H9 (cell line): Measurements from ENCODE around the gene DGCR8. TPM values are rescaled to one million over a fixed set of nuclear protein-coding genes. Genes with fewer than 3 reads are reported as not detected.
A peak's percentile ranks its signal among the peaks of the same experiment; 100 is the strongest.

Source experiments
- DNase-seq: peaks from one replicate; pipeline ENCODE4 v3.0.0-alpha.2; 2017
- H2AFZ ChIP-seq: one replicate; pipeline ENCODE4 v1.6.1; 2013; ENCODE audit warnings: mild to moderate bottlenecking, low read length, control low read depth, moderate library complexity
- H2AK5ac ChIP-seq: 2 replicates; pipeline ENCODE4 v1.6.1; 2013; ENCODE audit warnings: low read length, control low read depth, mixed read lengths; ENCODE audit not compliant: insufficient read length
- H2BK120ac ChIP-seq: one replicate; pipeline ENCODE4 v1.6.1; 2013; ENCODE audit warnings: low read depth, mild to moderate bottlenecking, low read length, control low read depth, inconsistent platforms; ENCODE audit not compliant: poor library complexity, severe bottlenecking
- H2BK12ac ChIP-seq: 2 replicates; pipeline ENCODE4 v1.6.1; 2013; ENCODE audit warnings: low read length, control low read depth, mixed read lengths, low read depth; ENCODE audit not compliant: insufficient read length
- H2BK15ac ChIP-seq: 2 replicates; pipeline ENCODE4 v1.6.1; 2013; ENCODE audit warnings: low read depth, low read length, control low read depth
- H2BK20ac ChIP-seq: one replicate; pipeline ENCODE4 v1.6.1; 2013; ENCODE audit warnings: low read depth, mild to moderate bottlenecking, low read length, control low read depth, inconsistent platforms; ENCODE audit not compliant: poor library complexity, severe bottlenecking
- H2BK5ac ChIP-seq: 2 replicates; pipeline ENCODE4 v1.6.1; 2013; ENCODE audit warnings: low read length, control low read depth, mixed read lengths; ENCODE audit not compliant: insufficient read length
- H3K14ac ChIP-seq: 2 replicates; pipeline ENCODE4 v1.6.1; 2013; ENCODE audit warnings: low read length, control low read depth; ENCODE audit not compliant: insufficient read depth
- H3K18ac ChIP-seq: 2 replicates; pipeline ENCODE4 v1.6.1; 2013; ENCODE audit warnings: low read depth, mild to moderate bottlenecking, mixed read lengths, low read length, control low read depth; ENCODE audit not compliant: insufficient read length
- H3K23ac ChIP-seq: 2 replicates; pipeline ENCODE4 v1.6.1; 2013; ENCODE audit warnings: low read length, control low read depth, mixed read lengths, low read depth; ENCODE audit not compliant: insufficient read length
- H3K23me2 ChIP-seq: 2 replicates; pipeline ENCODE4 v1.6.1; 2013; ENCODE audit warnings: low read depth, mild to moderate bottlenecking, mixed read lengths, low read length, control low read depth; ENCODE audit not compliant: insufficient read length, poor library complexity, severe bottlenecking
- H3K27ac ChIP-seq: 2 replicates; pipeline ENCODE4 v1.5.1; 2013; ENCODE audit warnings: low read length, control low read depth, mixed read lengths, low read depth; ENCODE audit not compliant: insufficient read length
- H3K27me3 ChIP-seq: 2 replicates; pipeline ENCODE4 v1.6.1; 2013; ENCODE audit warnings: low read length, control low read depth, inconsistent platforms; ENCODE audit not compliant: insufficient read depth
- H3K4ac ChIP-seq: 2 replicates; pipeline ENCODE4 v1.6.1; 2013; ENCODE audit warnings: low read depth, mild to moderate bottlenecking, control low read depth, inconsistent platforms, low read length, moderate library complexity
- H3K4me1 ChIP-seq: 2 replicates; pipeline ENCODE4 v1.6.1; 2013; ENCODE audit warnings: low read length, control low read depth, inconsistent platforms; ENCODE audit not compliant: insufficient read depth
- H3K4me2 ChIP-seq: 2 replicates; pipeline ENCODE4 v1.6.1; 2013; ENCODE audit warnings: low read length, control low read depth, mixed read lengths; ENCODE audit not compliant: insufficient read length, insufficient read depth
- H3K56ac ChIP-seq: 2 replicates; pipeline ENCODE4 v1.6.1; 2013; ENCODE audit warnings: low read depth, mild to moderate bottlenecking, mixed read lengths, low read length, control low read depth; ENCODE audit not compliant: insufficient read length
- H3K79me1 ChIP-seq: 2 replicates; pipeline ENCODE4 v1.6.1; 2013; ENCODE audit warnings: low read depth, mild to moderate bottlenecking, moderate library complexity, low read length, control low read depth, inconsistent platforms; ENCODE audit not compliant: insufficient read depth, poor library complexity, severe bottlenecking
- H3K79me2 ChIP-seq: 2 replicates; pipeline ENCODE4 v1.6.1; 2013; ENCODE audit warnings: low read length, control low read depth, inconsistent platforms; ENCODE audit not compliant: insufficient read depth
- H3K9ac ChIP-seq: 2 replicates; pipeline ENCODE4 v1.6.1; 2013; ENCODE audit warnings: low read length, control low read depth, mixed read lengths; ENCODE audit not compliant: insufficient read length; ENCODE audit errors: extremely low read depth
- H3K9me3 ChIP-seq: one replicate; pipeline ENCODE4 v1.6.1; 2013; ENCODE audit warnings: low read depth, low read length, inconsistent platforms; ENCODE audit not compliant: control insufficient read depth
- H3T11ph ChIP-seq: one replicate; pipeline ENCODE4 v1.6.1; 2013; ENCODE audit warnings: mild to moderate bottlenecking, low read length, control low read depth, inconsistent platforms
- H4K20me1 ChIP-seq: one replicate; pipeline ENCODE4 v1.6.1; 2013; ENCODE audit not compliant: control insufficient read depth, insufficient read length, insufficient read depth
- H4K5ac ChIP-seq: 2 replicates; pipeline ENCODE4 v1.6.1; 2013; ENCODE audit warnings: low read depth, mild to moderate bottlenecking, mixed read lengths, low read length, control low read depth; ENCODE audit not compliant: insufficient read length
- H4K8ac ChIP-seq: replicated peaks from 2 replicates; pipeline ENCODE4 v1.6.1; 2013; ENCODE audit warnings: low read length, control low read depth, mixed read lengths, low read depth; ENCODE audit not compliant: insufficient read length
- H4K91ac ChIP-seq: 2 replicates; pipeline ENCODE4 v1.6.1; 2013; ENCODE audit warnings: low read depth, mild to moderate bottlenecking, moderate library complexity, mixed read lengths, low read length, control low read depth; ENCODE audit not compliant: insufficient read length
- H3K27ac Mint-ChIP-seq, 3 experiments: 2 replicates in 2 of 3; 3 replicates in 1 of 3; pipeline ENCODE4 v1.8.0; 2020 to 2021; ENCODE audit warnings: mixed read lengths in 3 of 3, mild to moderate bottlenecking in 1 of 3, moderate library complexity in 1 of 3
- H3K27me3 Mint-ChIP-seq: 2 replicates; pipeline ENCODE4 v1.8.0; 2021; ENCODE audit warnings: low read depth, mild to moderate bottlenecking, moderate library complexity, mixed read lengths
- H3K36me3 Mint-ChIP-seq, 3 experiments: 2 replicates in 2 of 3; 3 replicates in 1 of 3; pipeline ENCODE4 v1.8.0; 2020 to 2021; ENCODE audit warnings: low read depth in 3 of 3, mixed read lengths in 3 of 3; ENCODE audit not compliant: insufficient read depth in 1 of 3
- H3K4me1 Mint-ChIP-seq, 2 experiments: 2 replicates each; pipeline ENCODE4 v1.8.0; 2020; ENCODE audit warnings: mixed read lengths in 2 of 2
- H3K4me3 Mint-ChIP-seq, 2 experiments: 2 replicates in 1 of 2; 3 replicates in 1 of 2; pipeline ENCODE4 v1.8.0; 2020 to 2021; ENCODE audit warnings: mild to moderate bottlenecking in 2 of 2, mixed read lengths in 2 of 2, moderate library complexity in 1 of 2
- H3K9me3 Mint-ChIP-seq, 2 experiments: 2 replicates in 1 of 2; 3 replicates in 1 of 2; pipeline ENCODE4 v1.8.0; 2020; ENCODE audit warnings: mild to moderate bottlenecking in 2 of 2, mixed read lengths in 2 of 2, moderate library complexity in 1 of 2
- WGBS: extraction: QIAGEN DNeasy Blood & Tissue Kit; methylation state at CpG from one replicate; pipeline ENCODE4 v1.1.7; 2013; ENCODE audit warnings: missing lambda C conversion rate, low lambda C conversion rate, mixed read lengths; ENCODE audit not compliant: insufficient read length; ENCODE audit errors: extremely low coverage; 5-methylcytosine and 5-hydroxymethylcytosine counted together
- total RNA-seq: library from RNA; stranded (reverse); gene quantifications from 2 replicates; pipeline ENCODE4 v1.2.1, GENCODE V29; 2021
- TF ChIP-seq, protein P1 (sequence below): fragments of 200-600 bp; sonication (generic); conservative IDR thresholded peaks from 3 replicates; pipeline ENCODE4 v1.8.0; 2021; ENCODE audit warnings: antibody characterized with exemption, mild to moderate bottlenecking

DGCR8 gene
- total RNA-seq, 1 experiment from 2014 or later, result 74.5 TPM

DNA sequence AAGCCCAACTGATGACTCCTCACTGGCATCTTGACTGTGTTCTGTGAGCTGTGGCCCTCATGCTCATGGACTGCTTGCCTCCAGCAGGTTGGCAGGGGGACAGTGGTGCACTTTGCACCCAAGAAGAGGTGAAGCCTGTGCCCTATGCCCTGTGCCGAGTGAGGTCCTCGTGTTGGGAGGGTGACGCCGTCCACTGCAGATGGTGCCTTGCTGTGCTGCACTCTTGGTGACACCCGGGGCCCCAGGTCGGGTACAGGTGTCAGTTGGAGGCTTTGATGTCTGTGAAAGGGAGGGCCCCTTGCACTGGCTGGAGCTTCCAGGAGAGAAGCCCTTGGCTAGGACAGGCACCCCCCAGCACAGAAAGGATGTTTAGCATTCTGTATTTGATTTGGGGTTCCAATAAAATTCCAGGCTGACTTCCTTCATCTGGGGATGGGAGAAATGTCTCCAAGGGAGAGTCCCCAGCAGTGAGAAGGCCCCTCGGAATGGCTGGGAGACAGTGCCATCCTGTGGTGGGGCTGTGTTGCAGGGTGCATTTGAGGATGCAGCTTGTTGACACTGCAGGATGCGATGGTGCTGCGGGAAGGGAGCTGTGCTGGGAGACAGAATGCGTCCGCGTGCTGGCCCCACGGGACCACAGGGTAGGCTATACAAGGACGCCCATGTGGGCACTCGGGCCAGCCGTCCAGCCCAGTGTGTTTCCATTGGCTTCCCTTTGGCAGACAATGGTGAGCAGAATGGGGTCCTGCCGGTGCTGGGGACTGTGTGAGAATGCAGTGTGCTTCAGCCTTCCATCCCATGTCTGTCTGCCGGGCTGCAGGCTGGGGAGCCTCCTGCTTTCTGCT is 49.1 kb downstream of the DGCR8 start:
- H3T11ph ChIP-seq, result no peak overlapping the region
- no peak overlapping the region for H3K56ac ChIP-seq
- H4K91ac ChIP-seq, result no peak overlapping the region
- H4K20me1 ChIP-seq, result peaks cover 2% of the 10 kb centered on the region
- Mint-ChIP-seq H3K27ac (peak overlapping the region; percentile 18 to 74 (median 48); a peak in 2 of 7 replicates), H3K9me3 (no peaks in the 10 kb centered on the region), H3K4me1 (peaks cover 8% of the 10 kb centered on the region in 2 experiments), H3K36me3 (peaks cover 18 to 42% (median 36%) of the 10 kb centered on the region in 3 experiments; a peak in 6 of 7 replicates), H3K4me3 (peak overlapping the region in 1 of 2 experiments; percentile 7; a peak in 1 of 5 replicates), H3K27me3 (no peaks in the 10 kb centered on the region; the same call in 1 of the 2 replicates)
- no peak overlapping the region for H3K23ac ChIP-seq
- no peak overlapping the region for H2BK120ac ChIP-seq
- no peak overlapping the region for H3K18ac ChIP-seq
- H3K14ac ChIP-seq, result no peak overlapping the region
- no peak overlapping the region for H2BK20ac ChIP-seq
- no peak overlapping the region for H3K4ac ChIP-seq
- H2AK5ac ChIP-seq, result no peak overlapping the region
- no peaks in the 10 kb centered on the region for H3K79me2 ChIP-seq
- peaks cover 3% of the 10 kb centered on the region for H3K79me1 ChIP-seq
- H2AFZ ChIP-seq, result no peak overlapping the region
- TF ChIP-seq, protein P1, sequence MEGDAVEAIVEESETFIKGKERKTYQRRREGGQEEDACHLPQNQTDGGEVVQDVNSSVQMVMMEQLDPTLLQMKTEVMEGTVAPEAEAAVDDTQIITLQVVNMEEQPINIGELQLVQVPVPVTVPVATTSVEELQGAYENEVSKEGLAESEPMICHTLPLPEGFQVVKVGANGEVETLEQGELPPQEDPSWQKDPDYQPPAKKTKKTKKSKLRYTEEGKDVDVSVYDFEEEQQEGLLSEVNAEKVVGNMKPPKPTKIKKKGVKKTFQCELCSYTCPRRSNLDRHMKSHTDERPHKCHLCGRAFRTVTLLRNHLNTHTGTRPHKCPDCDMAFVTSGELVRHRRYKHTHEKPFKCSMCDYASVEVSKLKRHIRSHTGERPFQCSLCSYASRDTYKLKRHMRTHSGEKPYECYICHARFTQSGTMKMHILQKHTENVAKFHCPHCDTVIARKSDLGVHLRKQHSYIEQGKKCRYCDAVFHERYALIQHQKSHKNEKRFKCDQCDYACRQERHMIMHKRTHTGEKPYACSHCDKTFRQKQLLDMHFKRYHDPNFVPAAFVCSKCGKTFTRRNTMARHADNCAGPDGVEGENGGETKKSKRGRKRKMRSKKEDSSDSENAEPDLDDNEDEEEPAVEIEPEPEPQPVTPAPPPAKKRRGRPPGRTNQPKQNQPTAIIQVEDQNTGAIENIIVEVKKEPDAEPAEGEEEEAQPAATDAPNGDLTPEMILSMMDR, result peak; percentile 65
- H4K8ac ChIP-seq, result no peak overlapping the region
- H4K5ac ChIP-seq, result no peak overlapping the region
- no peak overlapping the region for H3K9ac ChIP-seq
- H3K27me3 ChIP-seq, result no peaks in the 10 kb centered on the region
- H3K4me2 ChIP-seq, result no peak overlapping the region
- no peak overlapping the region for H2BK12ac ChIP-seq
- no CpG with 5 or more reads among the region's 18 CpGs for WGBS
- H2BK5ac ChIP-seq, result no peak overlapping the region
- H2BK15ac ChIP-seq, result no peak overlapping the region
- peaks cover 4% of the 10 kb centered on the region for H3K23me2 ChIP-seq
- H3K9me3 ChIP-seq, result no peaks in the 10 kb centered on the region
- no peak overlapping the region for H3K27ac ChIP-seq
- DNase-seq, result peak; percentile 75
- H3K4me1 ChIP-seq, result no peaks in the 10 kb centered on the region
